GM12865 (cell line): ENCODE measurements around the gene MTA1.

Experiments used
- DNase-seq: peaks from one replicate; pipeline ENCODE4 v3.0.0; 2010; ENCODE audit warnings: low read depth
- H3K4me3 ChIP-seq: 2 replicates; pipeline ENCODE4 v1.5.1; 2011; ENCODE audit warnings: mild to moderate bottlenecking, low read depth, low read length, control low read depth
- CTCF ChIP-seq: IDR thresholded peaks from 2 replicates; pipeline ENCODE4 v1.5.1; 2011; ENCODE audit warnings: low read length, control low read depth, low read depth, inconsistent platforms; ENCODE audit not compliant: insufficient read depth; ENCODE audit errors: missing control alignments

The MTA1 gene

DNA sequence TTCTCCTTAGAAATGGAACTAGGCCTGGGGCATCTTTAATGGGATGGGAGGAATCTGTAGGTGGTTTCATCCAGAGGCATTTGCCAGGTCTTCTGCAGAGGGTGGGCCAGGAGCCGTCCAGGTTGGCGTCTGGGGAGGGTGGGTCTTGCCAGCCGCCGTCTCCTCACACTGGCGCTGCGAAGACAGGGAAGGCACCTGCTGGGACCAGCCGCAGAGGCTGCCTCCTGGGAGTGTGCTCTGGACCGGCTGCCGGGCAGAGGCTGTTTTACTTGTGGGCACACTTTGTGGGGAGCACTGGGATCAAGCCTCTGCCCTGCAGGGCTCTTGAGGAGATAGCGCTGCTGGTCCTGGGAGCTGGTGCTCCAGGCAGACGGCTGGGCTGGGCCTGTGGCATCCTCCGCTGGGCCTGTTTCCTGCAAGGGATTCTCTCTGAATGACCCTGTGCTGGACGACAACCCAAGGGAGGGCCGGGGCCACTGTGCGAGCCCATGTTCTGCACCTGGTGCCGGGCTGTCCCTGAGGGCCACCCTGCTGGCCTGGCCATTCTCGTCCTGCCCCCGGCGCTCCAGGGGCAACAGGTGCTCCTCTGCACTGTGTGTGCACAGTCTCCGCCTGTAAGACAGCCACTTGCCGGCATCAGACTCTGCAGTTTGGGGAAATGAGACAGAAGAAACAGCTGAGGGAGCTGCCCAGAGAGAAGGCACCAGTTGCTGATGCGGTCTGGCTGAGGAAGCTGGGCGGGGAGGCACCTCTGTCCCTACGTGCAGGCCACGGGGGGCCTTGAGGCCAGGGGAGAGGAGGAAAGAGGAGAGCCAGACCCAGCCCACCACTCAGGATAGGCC lies 31.3 kb upstream of the MTA1 start:
- no peak for TF ChIP-seq CTCF
- no peak for DNase-seq
- H3K4me3 ChIP-seq: no peak overlapping the region

DNA sequence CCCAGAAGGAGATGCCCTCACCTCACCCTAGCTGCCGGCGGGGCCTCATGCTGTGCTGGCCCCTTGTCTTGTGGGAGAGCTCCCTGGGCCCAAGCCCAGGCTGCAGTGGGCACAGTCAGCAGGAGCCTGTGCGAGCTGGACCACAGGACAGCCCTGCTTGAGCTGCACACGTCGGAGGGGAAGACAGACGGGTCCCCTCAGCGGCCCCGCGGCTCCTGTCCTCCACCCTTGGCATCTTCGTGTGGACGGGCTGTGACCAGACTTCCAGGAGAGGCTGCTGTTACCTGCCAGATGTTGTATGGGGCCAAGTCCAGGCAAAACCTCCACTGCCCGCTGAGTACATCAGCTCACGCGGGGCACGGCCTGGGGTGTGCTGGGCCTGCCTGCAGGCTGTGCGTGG lies 30.7 kb upstream of the MTA1 start:
- DNase-seq: no peak
- no peak for TF ChIP-seq CTCF
- no peak overlapping the region for H3K4me3 ChIP-seq

- no peak for TF ChIP-seq CTCF
- no peak overlapping the region for H3K4me3 ChIP-seq
- no peak for DNase-seq
These were observed 30.1 kb upstream of the MTA1 start for GRCh38 chr14:105389534-105389933.

DNA sequence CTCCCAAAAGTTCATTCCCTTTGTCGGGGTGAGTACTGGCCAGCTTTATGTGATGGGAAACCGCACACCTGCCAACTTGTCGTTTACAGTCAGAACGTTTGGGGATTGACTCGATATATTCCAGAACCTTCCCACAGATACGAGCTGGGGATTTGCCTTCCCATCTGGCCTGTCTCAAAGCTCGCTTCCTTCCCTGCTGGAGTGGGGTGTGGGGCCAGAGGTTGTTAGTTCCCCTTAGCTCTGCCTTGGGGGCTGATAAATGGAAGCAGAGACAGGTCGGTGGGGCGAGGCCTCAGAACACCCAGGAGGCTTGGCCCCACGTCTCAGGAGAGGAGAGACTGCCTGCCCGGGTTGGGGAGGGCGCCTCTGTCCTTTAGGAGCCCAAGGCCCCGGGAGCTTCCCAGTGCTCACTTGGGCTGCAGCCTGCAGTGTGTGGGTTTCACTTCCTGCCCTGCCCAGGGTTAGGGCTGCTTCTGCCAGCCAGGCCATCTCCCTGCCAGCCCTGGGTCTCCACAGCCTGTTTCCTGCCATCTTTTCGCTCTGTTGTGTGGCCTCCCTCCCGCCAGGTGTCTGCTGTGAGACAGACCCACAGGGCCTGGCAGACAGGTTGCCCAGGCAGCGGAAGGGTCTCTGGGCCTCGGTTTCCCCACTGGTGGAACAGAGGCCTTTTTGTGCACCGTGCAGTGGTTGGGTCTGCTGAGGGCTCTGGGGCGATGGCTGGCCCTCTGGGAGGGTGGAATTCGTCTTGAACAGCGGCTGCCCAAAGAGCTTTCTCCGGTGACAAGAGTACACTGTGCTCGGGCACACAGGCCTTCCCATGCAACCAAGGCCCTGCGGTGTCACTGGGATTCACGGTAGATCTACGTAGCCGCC lies 29.4 kb upstream of the MTA1 start:
- H3K4me3 ChIP-seq: no peak overlapping the region
- no peak for TF ChIP-seq CTCF
- DNase-seq: no peak

DNA sequence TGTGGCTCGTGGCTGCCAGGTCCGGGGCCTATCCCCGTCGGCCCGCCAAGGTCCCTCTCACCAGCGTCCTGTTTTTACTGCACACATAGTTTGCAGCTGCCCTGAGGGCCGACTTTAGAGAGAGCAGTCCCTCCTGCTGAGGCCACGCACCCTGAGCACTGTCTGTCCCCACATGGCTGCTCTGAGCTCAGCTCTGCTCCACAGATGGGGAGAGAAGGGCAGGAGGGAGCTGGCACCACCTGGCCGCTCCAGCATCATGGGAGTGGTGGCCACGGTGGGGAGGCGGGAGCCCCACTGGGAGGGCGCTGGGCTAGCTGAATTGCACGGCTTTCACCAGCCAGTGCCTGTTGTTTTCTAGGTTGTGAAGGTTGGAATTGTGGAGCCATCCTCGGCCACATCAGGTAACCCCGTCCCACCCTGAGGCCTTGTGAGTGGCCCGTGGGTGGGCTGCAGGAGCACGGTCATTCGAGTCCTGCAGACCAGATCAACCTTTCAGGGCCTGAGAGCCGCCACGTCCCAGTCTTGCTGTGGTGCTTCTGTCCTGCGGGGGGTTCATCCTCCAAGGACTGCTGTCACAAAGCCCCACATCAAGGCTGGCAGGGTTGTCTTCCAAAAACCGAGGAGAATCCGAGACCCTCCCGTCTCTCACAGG lies 28.7 kb upstream of the MTA1 start:
- no peak for DNase-seq
- no peak for TF ChIP-seq CTCF
- H3K4me3 ChIP-seq: no peak overlapping the region

GRCh38 chr14:105391541-105391940 lies 28.1 kb upstream of the MTA1 start:
- no peak for TF ChIP-seq CTCF
- H3K4me3 ChIP-seq: no peak overlapping the region
- DNase-seq: no peak
